HG02852 (cell line): ENCODE results near the gene USP22.

Source experiments
- ATAC-seq: cut with Tn5 transposase; IDR thresholded peaks from one replicate; pipeline ENCODE4 v1.9.1; 2021; ENCODE audit warnings: mild to moderate bottlenecking, moderate library complexity; ENCODE audit not compliant: unreplicated experiment

The USP22 gene

DNA sequence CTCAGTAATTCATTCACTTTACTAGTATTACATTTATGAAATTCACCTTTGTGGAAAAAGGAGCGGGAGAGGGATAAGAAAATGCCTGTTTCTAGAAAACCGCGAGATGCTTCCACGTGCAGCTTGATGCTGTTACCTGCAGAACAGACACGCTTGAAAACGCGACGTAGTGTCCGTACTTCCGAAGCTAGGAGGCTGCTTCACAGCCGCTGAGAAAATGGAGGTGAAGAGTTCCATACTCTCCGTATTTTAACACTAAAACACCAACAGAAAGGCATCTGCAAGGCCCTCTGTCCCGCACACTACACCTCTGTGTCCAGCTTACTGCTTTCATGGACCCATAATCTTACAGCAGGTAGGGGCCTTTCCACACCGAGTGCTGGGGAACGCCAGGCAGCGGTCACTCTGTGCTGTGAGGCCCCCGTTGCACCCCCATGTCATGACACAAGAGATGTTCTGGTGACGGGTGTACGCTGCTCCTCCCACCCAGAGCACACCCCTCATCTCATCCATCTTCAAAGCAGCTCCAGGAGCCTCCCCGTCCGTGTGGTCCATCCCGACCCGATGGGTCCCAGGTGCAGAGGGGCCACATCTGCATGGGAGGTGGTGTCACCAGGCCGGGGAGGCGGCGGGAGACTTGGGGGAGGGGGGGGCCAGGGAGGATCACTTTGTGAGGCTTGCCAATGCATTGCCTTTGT lies 40.4 kb downstream of the USP22 start:
- ATAC-seq = no peak

DNA sequence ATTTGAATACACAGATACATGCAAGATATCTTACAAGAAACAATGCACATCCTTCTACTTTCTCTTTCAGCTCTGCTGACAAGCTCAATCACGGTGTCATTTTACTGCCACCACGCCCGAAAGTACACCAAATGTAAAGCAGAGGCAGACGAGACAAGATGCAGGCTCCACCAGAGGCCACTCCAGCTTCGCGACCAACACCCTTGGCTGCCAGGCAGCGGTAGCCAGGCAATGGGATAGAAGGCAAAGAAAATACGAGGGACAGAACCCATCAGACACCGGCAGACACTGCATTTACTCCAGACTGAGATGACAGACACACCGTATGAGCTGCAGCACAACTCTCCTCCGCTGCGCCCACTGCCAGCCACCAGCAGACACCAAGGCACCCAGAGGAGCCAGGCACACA lies 41.0 kb downstream of the USP22 start:
- no peak for ATAC-seq

DNA sequence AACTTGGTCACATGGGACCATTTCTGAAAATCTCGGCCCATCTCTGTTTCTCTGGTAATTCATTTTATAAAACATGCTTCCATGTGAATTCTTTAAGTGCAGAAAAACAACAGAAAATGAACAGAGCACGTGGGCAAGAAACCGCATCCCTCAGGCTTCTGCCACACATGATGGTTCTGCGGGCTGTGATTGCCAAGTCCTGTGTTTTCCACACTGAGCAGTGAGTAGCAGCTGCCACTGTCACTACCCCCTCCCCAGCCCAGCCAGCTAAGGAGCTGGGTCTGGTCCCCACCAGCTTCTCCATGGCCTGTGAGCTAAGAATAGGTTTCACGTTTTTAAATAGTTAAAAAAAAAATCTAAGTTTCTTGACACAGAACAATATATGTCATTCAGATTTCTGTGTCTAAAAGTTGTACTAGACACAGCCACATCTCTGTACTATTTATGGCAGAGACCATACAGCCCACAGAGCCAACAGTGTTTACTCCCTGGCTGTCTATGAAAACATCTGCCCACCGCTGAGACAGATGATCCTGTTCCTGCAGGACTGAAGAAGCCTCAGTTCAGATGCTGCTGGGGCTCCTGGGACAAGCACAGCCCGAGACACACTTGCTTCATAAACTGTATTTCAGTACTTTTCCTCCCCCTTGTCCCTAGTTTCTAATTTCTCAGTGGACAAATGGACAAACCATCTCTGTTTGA lies 41.5 kb downstream of the USP22 start:
- ATAC-seq = no peak

DNA sequence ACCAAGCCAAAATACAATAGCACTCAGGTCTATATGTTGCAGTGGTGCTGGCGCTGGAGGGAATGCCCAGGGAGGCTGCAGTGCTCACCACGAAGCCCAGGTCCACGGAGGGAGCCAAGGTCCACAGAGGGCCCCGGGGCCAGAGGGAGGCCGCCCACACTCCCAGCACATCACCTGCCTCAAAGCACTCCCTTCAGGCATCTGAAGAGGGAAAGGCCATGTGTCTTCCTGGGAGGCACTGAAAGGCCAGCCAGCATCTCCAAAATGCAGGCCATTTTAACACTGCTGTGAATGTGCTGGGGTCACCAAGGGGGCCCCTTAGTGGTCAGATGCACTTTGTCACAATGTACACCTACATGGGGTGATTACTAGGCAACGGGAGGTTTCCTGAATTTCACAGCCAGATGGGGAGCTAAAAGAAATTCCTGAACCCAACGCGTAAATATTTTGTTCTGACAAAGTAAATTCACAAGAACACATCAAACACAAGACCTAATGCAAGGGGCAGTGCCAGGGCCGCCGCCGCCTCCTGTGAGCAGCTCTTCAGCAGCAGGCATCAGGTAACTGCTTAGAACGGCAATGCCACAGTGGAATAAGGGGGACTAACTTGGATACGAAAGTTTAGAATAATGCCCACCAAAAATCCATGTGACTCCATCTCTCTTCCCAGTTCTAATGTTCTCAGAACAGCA lies 42.8 kb downstream of the USP22 start:
- ATAC-seq = no peak

DNA sequence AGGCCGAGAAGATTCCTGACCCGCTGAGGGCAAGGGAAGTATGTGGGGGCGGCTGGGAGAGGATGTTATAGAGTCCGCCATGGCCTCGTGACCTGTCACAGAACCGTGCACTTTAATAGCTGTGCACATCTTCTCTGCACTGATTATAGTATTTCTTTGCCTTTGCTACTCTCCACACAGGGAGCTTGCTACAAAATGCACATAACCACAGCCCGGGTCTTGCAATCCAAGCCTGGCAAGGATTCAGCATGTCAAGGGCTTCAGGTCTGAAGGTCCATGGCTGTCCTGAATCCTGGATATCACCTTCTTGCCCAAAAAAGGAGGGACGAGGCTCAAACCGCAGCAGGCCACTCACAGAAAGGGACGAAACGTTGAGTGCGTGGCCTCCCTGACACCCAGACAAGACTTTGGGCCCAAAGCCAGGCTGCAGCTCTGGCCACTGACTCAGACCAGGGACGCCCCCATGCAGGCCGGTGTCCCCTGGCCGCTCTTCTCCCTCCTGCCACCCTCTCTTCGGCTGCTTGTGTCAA lies 43.7 kb downstream of the USP22 start:
- ATAC-seq = no peak

DNA sequence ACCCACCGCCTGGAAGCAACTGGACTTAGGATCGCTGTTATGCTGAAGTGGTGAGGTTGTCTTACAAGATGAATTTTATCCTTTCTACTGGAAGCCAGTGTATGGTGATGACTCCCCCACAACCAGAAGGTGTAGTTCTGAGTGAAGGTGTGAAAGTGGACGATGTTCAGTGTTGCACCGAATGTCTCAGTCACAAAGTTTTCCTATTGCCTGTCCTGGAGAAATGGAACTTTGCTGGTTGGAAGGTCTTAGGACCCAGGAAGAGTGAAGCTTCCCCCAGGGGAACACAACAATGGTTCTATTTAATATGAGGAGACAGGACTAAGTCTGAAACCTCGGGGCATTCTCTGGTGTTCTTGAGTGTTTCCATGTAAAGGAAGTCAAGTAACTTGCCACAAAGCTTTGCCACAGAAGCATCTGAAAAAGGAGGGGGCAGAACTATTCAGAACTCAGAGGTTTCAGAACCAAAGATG lies 44.2 kb downstream of the USP22 start:
- no peak for ATAC-seq

DNA sequence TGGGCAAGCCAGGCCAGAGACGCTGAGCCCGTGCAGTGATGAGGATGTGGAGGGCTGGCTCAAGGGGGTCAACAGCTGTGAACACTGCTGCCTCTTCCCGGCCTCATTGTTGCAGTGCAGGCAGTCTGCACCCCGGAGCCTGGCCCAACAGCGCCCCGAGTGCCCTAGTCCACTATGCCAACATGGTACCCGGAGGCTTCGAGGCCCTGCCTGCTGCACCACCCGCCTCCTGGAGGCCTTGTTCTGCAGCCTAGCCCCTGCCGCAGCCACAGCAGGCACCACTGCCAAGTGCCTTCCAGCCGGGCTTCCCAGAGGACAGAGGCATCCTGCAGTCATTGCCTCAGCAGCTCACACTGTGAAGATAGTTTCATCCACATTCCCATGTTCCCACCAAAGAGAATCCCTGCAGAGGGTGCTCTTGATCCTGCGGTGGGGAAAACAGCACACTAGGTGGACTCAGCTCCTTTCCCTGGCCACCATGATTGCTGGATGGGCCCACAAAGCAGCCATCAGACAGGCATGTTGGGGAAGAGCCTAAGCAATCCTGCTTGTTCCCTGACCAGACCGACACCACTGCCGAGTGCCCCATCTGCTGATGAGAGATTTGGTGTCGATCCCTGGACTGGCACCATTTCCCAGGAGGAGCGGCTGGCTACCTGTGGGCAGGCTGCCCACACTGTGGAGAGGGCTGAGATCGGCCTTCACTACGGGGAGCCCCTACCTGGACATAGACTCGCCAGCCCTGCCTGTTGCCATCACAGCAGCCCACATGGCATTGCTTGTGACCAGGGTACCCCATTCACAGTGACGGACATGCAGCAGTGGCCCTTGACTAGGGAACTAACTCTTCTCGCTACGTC lies 44.9 kb downstream of the USP22 start:
- ATAC-seq = no peak

DNA sequence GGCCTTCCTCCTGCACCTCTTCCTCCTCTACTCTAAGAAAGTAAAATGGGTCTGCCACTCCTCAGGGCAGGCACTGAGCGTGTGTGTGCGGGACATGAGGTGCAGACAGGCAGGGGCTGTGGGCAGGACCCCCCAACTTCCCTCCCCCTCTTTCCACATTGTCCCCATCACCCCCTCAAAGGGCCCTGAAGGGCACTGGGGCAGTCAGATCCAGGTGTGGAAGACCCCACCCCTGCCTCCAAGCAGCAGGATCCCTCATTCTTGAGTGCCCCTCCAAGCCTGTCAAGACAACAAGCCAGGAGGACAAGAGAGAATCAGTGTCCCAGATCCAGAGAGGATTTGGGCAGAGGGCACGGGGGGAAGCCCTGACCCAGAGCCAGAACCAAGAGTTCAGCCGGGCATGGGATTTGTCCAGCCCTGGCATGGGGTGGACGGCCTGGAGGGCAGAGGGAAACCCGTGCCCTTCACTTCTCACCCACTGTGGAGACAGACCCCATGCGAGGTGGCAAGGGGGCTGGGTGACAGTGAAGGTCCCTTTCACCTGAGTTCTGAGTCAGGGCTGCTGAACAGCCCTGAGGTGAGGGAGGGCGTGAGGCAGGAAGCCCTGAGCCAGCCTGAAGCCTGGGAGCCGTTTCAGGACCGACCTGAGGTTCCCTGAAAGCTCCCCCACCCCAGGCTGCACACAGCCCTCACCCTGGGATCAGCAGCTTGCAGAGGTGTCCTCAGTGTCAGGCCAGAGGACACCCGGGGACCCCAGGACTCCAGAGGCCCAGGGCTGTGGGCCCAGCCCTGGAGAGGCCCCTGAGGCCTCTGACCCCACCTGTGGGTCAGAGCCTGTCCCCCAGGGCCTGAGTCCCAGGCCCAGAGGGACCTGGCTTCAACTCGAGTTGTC lies 45.8 kb downstream of the USP22 start:
- ATAC-seq = no peak

DNA sequence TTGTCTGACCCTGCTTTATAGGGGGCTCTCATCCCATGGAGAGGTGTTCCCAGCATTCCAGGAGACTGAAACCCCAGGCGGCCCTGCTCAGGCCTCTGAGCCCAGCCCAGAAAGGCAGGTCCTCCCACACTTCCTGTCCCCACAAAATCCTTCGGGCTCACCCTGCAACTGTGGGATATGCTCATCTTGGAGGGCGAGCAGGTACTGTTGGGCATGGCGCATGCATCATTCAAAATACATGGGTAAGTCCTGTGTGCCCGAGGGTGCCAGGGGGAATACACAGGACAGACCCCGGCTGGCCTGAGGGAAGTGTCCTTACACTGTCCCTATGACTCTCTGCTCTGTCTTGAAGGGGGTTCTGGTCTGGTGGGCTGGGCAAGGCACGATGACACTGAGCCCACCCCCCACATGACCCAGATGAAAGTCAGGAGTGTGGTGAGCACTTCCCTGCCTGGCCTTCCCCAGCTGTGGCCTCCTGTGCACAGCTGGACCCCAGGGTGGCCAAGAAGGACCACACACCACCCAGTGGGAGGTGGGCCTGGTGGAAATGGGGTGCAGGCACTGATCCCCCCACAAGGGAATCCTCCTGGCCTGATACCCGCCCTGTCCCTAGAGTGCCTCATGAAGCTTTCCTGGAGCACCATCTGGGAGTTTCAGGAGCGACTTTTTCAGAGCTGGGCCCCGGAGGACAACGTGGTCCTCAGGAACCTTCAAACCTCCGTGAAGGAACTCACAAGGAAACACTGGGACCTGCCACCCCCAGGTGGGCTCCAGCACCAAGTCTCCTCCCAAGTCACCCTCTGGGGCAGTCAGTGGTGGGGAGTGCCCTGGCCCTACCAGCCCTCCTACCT lies 46.7 kb downstream of the USP22 start:
- no peak for ATAC-seq

DNA sequence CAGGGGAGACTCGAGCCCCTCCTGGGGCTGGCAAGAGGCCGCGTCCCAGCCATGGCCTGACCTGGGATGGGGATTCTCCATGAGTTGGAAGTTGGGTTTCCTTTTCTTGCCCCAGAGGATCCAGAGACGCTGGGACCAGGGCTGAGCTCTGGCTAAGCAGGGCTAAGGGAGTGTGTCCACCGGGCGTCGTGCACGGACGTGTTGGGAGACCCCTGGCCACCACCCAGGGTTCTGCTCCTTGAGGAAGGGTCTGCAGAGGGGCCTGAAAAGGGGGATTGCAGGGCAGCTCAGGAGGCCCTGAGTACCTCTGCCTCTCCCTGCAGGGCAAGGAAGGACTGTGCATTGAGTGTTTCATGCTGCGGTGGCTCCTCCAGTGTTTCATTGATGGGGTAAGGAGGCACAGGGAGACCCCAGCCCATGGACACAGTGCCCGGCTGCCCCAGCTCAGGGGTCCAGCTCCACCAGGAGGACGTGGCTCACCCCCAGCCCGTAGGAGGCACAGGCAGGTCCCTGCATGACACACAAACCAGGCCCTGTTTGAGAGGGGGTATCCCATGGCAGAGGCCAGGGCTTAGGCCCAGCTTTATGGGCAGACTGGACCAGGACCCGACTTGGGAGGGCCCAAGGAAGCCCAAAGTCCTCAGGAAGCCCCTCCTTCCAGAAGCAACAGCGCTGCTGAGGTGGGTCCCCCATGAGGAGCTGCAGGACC lies 47.5 kb downstream of the USP22 start:
- ATAC-seq = no peak

DNA sequence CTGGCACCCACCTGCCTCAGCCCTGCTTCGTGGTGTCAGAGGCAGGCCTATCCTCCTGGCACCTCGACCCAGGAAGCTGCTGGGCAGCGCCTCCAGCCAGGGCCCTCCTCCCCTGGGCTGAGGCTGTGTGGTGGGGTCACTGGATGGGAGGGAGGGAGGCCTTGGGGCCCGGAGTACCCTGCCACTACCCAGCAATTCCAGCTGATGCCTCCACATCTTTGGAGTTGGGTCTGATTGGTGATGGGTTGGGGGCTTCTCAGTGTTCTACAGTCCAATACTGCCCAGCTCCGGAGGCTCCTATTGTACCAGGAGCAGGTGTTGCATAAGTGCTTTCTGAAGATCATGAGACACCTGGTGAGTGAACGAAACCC lies 48.0 kb downstream of the USP22 start:
- ATAC-seq = no peak

DNA sequence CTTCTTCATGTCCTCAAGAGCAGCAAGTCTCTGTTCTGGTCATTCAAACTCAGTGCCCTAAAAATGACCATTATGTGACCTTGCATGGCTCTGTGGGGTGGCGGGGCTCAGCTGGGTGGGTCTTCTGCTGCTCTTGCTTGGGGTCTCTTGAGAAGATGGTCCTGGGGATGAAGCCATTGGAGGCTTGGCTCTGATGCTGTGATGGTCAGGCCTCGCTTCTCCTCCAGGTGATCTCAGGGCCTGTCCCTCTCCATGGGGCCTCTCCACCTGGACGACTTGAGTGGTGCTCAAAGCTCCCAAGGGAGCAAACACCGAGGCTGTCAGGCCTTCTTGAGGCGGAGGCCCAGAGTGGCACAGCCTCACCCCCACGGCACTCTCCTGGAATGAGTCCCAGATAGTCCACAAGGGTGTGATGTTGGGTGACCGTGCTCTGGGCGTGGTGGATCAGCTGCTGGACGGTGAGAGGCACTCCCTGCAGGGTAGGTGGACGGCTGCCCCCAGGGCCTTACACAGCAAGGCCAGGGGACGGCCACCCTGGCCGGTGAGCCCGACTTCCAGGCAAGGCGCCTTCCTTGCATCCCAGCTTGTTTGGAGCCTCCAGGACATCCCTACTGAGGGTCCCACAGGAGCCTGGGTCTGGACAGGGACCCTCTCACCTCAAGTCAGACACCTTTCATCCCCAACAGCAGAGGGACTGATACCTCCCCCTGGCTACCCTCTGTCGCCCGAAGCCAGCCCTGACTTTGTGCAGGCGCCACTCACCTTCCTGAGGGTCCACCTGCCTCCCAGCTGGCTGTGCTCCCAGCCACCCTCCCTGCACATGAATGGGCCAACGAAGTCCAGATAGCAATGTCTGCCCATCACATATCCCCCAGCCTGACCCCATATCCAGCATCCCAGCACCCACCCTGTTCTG lies 48.7 kb downstream of the USP22 start:
- no peak for ATAC-seq

DNA sequence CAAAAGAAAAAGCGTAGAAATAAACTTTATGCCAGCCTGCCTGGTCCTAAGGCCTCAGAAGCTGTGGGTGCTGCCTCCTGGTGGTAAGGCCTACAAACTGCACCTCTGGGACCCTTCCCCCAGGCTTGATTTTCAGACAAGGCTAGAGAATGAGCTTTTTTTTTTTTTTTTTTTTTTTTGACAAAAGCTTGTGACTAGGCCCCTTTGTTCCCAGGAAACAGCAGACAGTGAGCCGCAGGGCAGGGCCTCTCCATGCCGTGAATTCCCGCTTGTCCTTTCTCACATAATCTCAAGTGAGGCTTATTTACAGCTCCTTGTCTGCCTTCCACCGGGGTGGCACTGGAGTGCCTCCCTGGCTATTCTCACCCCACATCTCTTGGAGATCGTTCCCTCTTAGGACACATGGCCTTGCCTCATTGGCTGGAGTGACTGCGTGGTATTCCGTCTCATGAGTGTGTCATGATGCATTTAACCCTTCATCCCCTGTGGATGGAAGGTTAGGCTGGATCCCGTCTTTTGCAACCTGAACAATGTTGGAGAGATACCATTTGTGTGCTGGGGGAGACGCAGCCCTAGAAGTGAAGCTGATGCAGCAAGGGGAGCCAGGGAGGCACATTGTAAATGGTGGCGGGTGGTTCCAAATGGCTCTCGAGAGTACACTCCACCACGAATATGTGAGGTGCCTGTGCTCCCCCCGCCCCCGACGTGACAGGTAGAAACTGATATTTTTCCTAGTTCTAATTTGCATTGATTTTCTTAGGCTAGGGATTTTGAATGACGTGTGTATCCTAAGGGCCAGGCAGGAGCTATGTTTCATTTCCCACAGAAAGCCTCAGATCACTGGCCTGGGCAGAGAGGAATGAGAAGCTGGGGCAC lies 49.6 kb downstream of the USP22 start:
- ATAC-seq = no peak

DNA sequence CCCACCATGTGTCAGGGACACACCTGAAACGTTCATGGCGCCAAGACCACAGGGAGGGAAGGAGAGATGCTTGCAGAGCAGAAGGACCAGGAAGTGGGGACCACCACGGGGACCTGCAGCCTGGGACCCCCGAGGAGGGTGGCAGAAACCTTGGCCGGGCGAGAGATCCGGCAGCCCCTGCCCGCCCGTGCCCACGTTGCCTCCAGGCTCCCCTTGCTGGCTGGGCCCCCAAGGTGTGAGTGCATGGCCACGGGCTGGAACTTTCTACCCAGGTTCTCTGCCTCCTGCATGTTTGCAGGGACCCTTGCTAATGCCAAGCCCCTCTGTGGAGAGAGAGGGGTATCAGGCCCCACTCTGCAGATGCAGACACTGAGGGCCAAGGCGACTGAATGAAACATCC lies 50.4 kb downstream of the USP22 start:
- no peak for ATAC-seq

DNA sequence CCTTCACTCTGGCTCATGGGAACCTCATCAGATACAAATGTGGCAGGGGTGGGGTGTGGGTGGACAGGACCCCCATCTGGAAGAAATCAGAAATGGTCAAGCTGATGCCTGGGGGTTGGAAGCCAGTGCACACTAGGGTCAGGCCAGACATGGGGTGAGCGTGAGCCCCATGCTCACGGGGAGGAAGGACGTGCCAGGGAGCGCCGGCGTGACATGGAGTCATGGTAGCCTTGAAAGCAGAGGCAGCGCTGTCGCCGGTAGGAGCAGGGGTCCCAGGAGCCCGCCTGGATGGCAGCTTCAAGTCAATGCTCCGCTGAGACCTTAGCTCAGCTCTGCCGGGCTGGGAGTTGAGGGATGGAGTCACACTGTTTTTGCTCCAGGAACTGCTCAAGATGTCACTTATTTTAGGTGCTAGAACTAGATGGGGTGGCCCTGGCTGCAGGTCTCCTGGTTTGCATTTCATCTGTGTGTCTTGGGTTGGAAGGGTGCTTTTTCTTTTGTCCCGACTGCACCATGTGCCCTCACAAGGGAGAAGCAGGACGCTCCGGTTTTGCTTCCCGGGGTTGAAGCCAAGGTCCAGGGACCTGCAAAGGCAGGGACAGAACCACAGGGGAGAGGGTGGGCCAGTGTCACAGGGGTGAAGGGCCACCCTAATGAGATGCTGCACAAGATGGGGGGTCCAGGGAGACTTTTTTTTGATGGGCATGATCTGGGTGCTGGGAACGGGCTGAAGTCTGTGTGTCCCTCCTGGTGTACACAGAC lies 51.4 kb downstream of the USP22 start:
- no peak for ATAC-seq
